Naive B cell (primary cell): Measurements from ENCODE around the gene MAN1A2. TPM values are rescaled to one million over a fixed set of nuclear protein-coding genes. Genes with fewer than 3 reads are reported as not detected.
"Not testable (repeated sequence)": the region's sequence is repeated elsewhere in the genome, so short reads cannot be mapped to it uniquely, and the experiment has no call there.

Experiments
- ATAC-seq, 2 donors: fragments of 150-1000 bp; cut with Tn5 transposase; 2 replicates each; pipeline ENCODE4 v1.10.0; 2021; ENCODE audit warnings: low read depth in 2 of 2, mild to moderate bottlenecking in 2 of 2, moderate library complexity in 2 of 2
- DNase-seq: peaks from one replicate; pipeline ENCODE4 v3.0.0; 2022
- H3K27ac Mint-ChIP-seq, 6 donors: one replicate each; pipeline ENCODE4 v1.8.0; 2020 to 2022; ENCODE audit warnings: mild to moderate bottlenecking in 6 of 6, mixed read lengths in 6 of 6, moderate library complexity in 5 of 6, inconsistent platforms in 2 of 6
- H3K27me3 Mint-ChIP-seq, 3 donors: one replicate each; pipeline ENCODE4 v1.8.0; 2021 to 2022; ENCODE audit warnings: mixed read lengths in 3 of 3, mild to moderate bottlenecking in 1 of 3
- H3K36me3 Mint-ChIP-seq, 2 donors: one replicate each; pipeline ENCODE4 v1.8.0; 2020 to 2022; ENCODE audit warnings: mixed read lengths in 2 of 2, inconsistent platforms in 1 of 2, mild to moderate bottlenecking in 1 of 2
- H3K4me1 Mint-ChIP-seq, 3 donors: one replicate each; pipeline ENCODE4 v1.8.0; 2020 to 2022; ENCODE audit warnings: mixed read lengths in 3 of 3, inconsistent platforms in 1 of 3, mild to moderate bottlenecking in 1 of 3, moderate library complexity in 1 of 3
- H3K4me3 Mint-ChIP-seq, 8 donors: one replicate each; pipeline ENCODE4 v1.8.0; 2020 to 2022; ENCODE audit warnings: mild to moderate bottlenecking in 8 of 8, mixed read lengths in 8 of 8, moderate library complexity in 8 of 8, inconsistent platforms in 2 of 8
- H3K9me3 Mint-ChIP-seq, 7 donors: one replicate each; pipeline ENCODE4 v1.8.0; 2020 to 2022; ENCODE audit warnings: mixed read lengths in 7 of 7, mild to moderate bottlenecking in 5 of 7, inconsistent platforms in 2 of 7, moderate library complexity in 1 of 7
- polyA plus RNA-seq, 6 donors: library from polyadenylated mRNA; unstranded; fragments of 300-500 nt; fragmentation: Illumina TruSeq; gene quantifications; one replicate each; pipeline ENCODE4 v1.2.3, GENCODE V29; 2021; ENCODE audit warnings: low read depth in 6 of 6

The MAN1A2 gene
- polyA plus RNA-seq, 6 donors from 2014 or later = 8.3 to 26.6 (median 21.5) TPM

DNA sequence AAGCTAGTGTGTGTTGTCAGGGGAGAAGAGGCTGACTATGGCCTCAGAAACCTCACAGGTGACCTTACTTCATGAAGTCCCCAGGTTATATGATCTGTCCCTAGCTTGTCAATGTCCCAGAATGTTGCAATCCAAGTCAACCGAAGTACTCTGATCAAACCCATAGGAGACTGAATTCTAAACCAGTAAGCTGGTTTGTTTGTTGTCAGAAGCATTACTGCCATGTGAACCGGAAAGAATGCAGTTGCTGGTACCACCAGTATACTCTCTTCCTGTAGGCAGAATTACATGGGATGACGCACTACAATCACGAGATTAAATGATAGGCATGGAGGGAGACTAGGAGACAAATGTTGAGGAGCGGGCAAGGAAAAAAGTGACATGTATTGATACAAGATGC, 26.1 kb upstream of the MAN1A2 start:
- DNase-seq = no peak
- Mint-ChIP-seq H3K27me3 (no peaks in the 10 kb centered on the region), H3K4me3 (no peak overlapping the region), H3K4me1 (peaks cover 5 to 8% (median 7%) of the 10 kb centered on the region in 3 donors), H3K36me3 (no peaks in the 10 kb centered on the region), H3K9me3 (peaks cover 0 to 6% (median 2%) of the 10 kb centered on the region in 7 donors), H3K27ac (no peak overlapping the region)
- ATAC-seq = no peak

GRCh38 chr1:117342397-117342796, 24.9 kb upstream of the MAN1A2 start:
- Mint-ChIP-seq H3K9me3 (peaks cover 0 to 6% (median 0%) of the 10 kb centered on the region in 7 donors), H3K36me3 (no peaks in the 10 kb centered on the region), H3K4me3 (peak overlapping the region in 1 of 8 donors; percentile 25), H3K27ac (peak overlapping the region in 2 of 6 donors; percentile 61 to 77), H3K4me1 (peaks cover 5 to 8% (median 7%) of the 10 kb centered on the region in 3 donors), H3K27me3 (no peaks in the 10 kb centered on the region)
- ATAC-seq = no peak
- DNase-seq = no peak

DNA sequence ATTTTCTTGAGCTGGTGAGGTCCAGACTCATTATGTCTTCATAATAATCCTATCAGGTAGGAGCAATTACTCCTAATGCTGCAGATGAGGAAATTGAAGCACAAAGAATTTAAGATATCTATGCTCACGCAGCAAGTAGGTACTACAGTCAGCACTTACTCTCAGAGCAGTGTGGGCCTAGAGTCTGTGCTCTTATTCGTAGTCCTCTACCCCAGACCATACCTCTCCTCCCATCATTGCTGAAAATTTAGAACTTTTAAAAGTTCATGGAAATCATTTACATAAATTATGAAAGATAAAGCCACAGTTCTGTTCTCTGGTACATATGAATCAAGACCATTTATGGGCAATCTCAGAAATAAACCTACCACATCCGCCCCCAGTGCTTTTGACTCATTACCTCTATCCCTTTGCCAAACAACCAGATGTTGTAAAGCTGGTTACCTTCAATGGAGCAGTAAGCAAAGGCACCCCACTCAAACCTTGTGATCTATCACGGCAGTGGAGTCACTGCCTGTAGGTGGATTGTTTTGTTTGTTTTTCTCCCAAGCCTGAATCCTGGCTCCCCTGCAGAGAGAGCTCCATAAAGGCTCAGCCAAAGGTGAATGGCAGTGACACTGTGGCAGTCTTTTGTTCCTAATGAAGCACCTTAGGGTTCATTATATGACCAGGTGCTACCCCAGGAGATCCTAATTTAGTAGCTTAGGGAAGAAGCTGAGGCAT, 20.9 kb upstream of the MAN1A2 start:
- H3K27me3 Mint-ChIP-seq = no peaks in the 10 kb centered on the region
- no peaks in the 10 kb centered on the region for H3K36me3 Mint-ChIP-seq
- H3K4me1 Mint-ChIP-seq = peaks cover 9 to 11% (median 10%) of the 10 kb centered on the region in 3 donors
- H3K9me3 Mint-ChIP-seq = no peaks in the 10 kb centered on the region
- H3K27ac Mint-ChIP-seq = peak overlapping the region in 1 of 6 donors; percentile 12
- ATAC-seq (no peak), DNase-seq (no peak)
- H3K4me3 Mint-ChIP-seq = no peak overlapping the region

DNA sequence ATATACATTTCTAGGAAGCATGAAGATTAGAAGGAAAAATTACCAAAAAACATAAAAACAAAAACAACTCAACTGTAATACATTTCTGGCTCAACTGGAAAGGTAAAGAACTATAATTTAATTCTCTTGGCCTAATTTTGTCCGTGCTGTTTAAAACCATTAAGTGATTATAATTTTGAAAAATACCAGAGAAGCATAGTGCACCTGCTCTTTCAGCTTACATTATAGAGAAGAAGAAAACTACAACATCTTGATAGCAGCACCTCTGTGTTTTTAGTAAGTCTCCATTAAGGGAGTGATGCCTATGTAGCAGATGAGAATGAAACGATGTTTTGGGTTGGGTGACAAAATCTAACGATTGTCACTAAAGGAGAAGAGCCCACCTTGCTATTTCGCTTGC, 19.3 kb upstream of the MAN1A2 start:
- H3K4me3 Mint-ChIP-seq = no peak overlapping the region
- no peak overlapping the region for H3K27ac Mint-ChIP-seq
- no peak for DNase-seq
- H3K9me3 Mint-ChIP-seq = no peaks in the 10 kb centered on the region
- ATAC-seq = no peak
- peaks cover 4 to 7% (median 6%) of the 10 kb centered on the region in 3 donors for H3K4me1 Mint-ChIP-seq
- no peaks in the 10 kb centered on the region for H3K27me3 Mint-ChIP-seq
- H3K36me3 Mint-ChIP-seq = no peaks in the 10 kb centered on the region

- not testable (repeated sequence) for ATAC-seq, H3K4me1 Mint-ChIP-seq, H3K4me3 Mint-ChIP-seq, H3K36me3 Mint-ChIP-seq, H3K27me3 Mint-ChIP-seq, DNase-seq, H3K9me3 Mint-ChIP-seq, H3K27ac Mint-ChIP-seq
Observed at GRCh38 chr1:117352695-117353094, 14.6 kb upstream of the MAN1A2 start.

DNA sequence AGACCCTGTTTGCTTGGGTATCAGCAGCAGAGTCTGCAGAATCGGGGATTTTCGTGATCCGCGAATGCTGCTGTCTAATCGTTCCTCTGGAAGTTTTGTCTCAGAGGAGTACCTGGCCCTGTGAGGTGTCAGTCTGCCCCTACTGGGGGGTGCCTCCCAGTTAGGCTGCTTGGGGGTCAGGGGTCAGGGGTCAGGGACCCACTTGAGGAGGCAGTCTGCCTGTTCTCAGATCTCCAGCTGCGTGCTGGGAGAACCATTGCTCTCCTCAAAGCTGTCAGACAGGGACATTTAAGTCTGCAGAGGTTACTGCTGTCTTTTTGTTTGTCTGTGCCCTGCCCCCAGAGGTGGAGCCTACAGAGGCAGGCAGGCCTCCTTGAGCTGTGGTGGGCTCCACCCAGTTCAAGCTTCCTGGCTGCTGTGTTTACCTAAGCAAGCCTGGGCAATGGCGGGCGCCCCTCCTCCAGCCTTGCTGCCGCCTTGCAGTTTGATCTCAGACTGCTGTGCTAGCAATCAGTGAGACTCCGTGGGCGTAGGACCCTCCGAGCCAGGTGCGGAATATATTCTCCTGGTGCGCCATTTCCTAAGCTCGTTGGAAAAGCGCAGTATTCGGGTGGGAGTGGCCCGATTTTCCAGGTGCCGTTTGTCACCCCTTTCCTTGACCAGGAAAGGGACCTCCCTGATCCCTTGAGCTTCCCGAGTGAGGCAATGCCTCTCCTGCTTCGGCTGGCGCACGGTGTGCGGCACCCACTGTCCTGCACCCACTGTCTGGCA, 9.2 kb upstream of the MAN1A2 start:
- H3K4me1 Mint-ChIP-seq = peaks cover 16 to 32% (median 22%) of the 10 kb centered on the region in 3 donors
- not testable (repeated sequence) for H3K9me3 Mint-ChIP-seq, H3K27me3 Mint-ChIP-seq, DNase-seq, ATAC-seq, H3K4me3 Mint-ChIP-seq, H3K36me3 Mint-ChIP-seq, H3K27ac Mint-ChIP-seq

- H3K4me1 Mint-ChIP-seq = peaks cover 18 to 32% (median 24%) of the 10 kb centered on the region in 3 donors
- not testable (repeated sequence) for H3K27ac Mint-ChIP-seq
Observed at GRCh38 chr1:117358604-117358887, 8.7 kb upstream of the MAN1A2 start.

DNA sequence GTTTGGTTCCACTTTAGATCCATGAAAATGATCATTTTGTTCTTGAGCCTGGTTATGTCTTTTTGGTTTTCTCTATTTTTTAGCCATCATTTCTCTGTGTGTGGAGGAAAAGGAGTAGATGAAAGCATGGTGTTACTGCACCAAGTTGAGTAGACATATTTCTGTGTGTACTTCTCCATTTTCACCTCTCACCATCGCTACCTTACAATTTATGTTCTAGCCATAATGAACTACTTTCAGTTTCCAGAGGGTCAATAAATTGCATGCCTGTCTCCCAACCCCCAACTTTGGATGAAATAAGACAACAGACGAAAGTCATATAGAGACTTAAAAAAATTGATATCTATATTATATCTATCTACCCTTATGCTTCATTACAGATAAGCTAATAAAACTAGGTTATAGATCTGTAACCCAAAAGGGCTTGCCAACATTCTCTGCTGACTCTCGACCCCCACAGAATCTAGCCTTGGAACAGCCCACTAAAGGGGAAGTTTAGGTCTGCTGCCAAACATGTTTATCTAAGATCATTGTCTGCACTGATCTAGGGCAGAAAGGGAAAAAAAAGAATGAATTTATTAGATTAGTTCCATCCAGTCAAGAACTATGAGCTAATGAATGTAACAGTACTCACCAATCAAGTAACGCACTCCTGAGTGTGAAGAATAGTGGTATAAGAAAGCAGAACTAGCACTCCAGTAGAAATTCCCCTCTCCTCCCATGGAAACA, 7.5 kb upstream of the MAN1A2 start:
- peaks cover 0 to 6% (median 0%) of the 10 kb centered on the region in 3 donors for H3K27me3 Mint-ChIP-seq
- peak; percentile 80 to 83 for ATAC-seq
- H3K4me1 Mint-ChIP-seq = peaks cover 27 to 40% (median 31%) of the 10 kb centered on the region in 3 donors
- H3K4me3 Mint-ChIP-seq = peak overlapping the region; percentile 44 to 82 (median 72)
- H3K36me3 Mint-ChIP-seq = no peaks in the 10 kb centered on the region
- H3K9me3 Mint-ChIP-seq = peaks cover 0 to 8% (median 0%) of the 10 kb centered on the region in 7 donors
- DNase-seq = peak; percentile 42
- H3K27ac Mint-ChIP-seq = peak overlapping the region in 5 of 6 donors; percentile 2 to 67 (median 36)

More at GRCh38 chr1:117358604-117358887, 8.7 kb upstream of the MAN1A2 start:
- DNase-seq, H3K27me3 Mint-ChIP-seq, H3K9me3 Mint-ChIP-seq, ATAC-seq, H3K36me3 Mint-ChIP-seq, H3K4me3 Mint-ChIP-seq: not testable (repeated sequence)

GRCh38 chr1:117362986-117363385, 4.3 kb upstream of the MAN1A2 start:
- peaks cover 0 to 3% (median 0%) of the 10 kb centered on the region in 7 donors for H3K9me3 Mint-ChIP-seq
- DNase-seq (no peak), ATAC-seq (no peak)
- H3K4me1 Mint-ChIP-seq = peaks cover 43 to 59% (median 44%) of the 10 kb centered on the region in 3 donors
- H3K36me3 Mint-ChIP-seq = no peaks in the 10 kb centered on the region
- H3K4me3 Mint-ChIP-seq = no peak overlapping the region
- H3K27ac Mint-ChIP-seq = no peak overlapping the region
- H3K27me3 Mint-ChIP-seq = no peaks in the 10 kb centered on the region

DNA sequence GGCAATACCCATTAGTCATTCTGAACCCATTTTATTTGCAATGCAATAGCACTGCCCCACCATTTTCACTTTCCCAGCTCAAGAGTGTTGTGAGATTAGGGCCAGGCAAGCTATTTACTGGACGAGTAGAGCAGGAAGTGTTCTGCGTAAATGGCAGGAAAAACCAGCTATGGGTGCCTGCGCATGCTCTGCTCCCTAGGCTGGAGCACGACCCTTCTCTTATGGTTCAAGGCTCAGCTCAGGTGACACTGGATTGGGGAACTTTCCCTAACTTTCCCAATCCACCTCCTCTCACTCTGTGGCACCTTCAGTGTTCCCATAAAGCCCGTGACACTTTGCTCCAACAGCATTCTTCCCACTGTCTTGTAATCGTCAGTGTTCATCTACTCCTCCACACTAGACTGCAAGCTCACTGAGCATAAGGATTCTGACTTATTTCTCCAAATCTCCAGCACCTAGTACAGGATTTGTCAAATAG, 3.6 kb upstream of the MAN1A2 start:
- Mint-ChIP-seq H3K4me3 (no peak overlapping the region), H3K4me1 (peaks cover 49 to 65% (median 50%) of the 10 kb centered on the region in 3 donors), H3K36me3 (no peaks in the 10 kb centered on the region), H3K9me3 (peaks cover 0 to 3% (median 0%) of the 10 kb centered on the region in 7 donors), H3K27ac (peak overlapping the region in 2 of 6 donors; percentile 19 to 26), H3K27me3 (no peaks in the 10 kb centered on the region)
- ATAC-seq (no peak), DNase-seq (no peak)

DNA sequence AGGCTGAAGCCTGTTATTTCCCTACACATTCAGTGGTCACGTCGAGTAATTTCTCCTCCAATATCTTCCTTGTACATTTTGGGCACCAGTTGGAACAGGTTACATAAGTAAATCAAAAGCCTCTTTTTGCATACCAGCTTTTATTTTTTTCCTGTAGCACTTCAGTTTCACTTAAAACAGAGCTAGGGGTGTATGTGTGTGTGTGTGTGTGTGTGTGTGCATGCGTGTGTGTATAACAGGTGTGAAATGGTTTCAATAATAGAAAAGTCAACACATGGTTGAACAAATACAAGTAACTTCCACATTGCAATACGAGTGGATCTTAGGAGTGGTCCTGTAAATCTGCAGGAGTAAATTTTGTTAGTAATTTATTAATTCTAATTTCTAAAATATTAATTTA, 3.0 kb upstream of the MAN1A2 start:
- no peak for ATAC-seq
- DNase-seq = no peak
- H3K36me3 Mint-ChIP-seq = no peaks in the 10 kb centered on the region
- peaks cover 0 to 3% (median 0%) of the 10 kb centered on the region in 7 donors for H3K9me3 Mint-ChIP-seq
- H3K4me1 Mint-ChIP-seq = peaks cover 50 to 66% (median 52%) of the 10 kb centered on the region in 3 donors
- H3K4me3 Mint-ChIP-seq = peak overlapping the region in 1 of 8 donors; percentile 62
- no peaks in the 10 kb centered on the region for H3K27me3 Mint-ChIP-seq
- H3K27ac Mint-ChIP-seq = peak overlapping the region in 1 of 6 donors; percentile 26

DNA sequence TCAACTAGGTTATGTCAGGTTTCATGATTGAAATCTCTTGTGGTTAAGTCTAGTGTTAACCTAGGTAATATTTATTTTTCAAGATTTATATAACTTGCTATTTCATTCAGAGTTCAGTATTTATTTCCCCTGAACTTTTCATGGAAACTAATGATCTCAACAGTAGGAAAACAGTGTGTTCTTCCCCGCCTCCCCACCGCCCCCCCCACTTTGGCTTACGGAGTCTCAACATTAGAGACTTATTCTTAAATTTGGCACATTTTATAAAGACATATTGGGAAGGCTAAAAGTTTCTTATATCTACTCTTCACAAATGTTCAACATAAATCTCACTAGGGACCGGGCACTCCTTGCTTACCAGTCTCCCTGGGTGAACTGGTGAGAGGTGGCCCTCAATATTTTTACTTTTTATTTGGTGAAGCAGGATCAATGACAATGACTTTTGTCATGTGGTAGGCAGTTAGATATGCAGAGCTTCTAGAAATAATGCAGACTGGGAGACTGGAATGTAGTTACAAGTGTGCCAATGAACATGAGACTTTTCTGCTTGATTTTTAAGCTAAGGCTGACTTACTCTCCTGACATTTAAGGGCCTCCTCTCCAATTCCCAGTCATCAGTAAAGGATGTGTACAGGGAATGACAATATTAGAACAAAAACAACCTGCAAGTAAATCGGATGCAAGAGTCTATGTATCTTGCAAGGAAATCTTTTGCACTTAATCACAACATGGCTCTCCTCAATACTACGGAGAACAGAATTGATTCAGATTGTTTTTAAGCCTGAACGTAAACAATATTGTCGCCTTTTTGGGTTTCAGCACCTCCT, 1.7 kb upstream of the MAN1A2 start:
- H3K27me3 Mint-ChIP-seq = no peaks in the 10 kb centered on the region
- no peak for DNase-seq
- H3K27ac Mint-ChIP-seq = peak overlapping the region; percentile 76 to 98 (median 96)
- H3K9me3 Mint-ChIP-seq = no peaks in the 10 kb centered on the region
- no peaks in the 10 kb centered on the region for H3K36me3 Mint-ChIP-seq
- H3K4me3 Mint-ChIP-seq = peak overlapping the region; percentile 88 to 98 (median 95)
- H3K4me1 Mint-ChIP-seq = peaks cover 48 to 63% (median 51%) of the 10 kb centered on the region in 3 donors
- ATAC-seq = no peak
